ENCODE data around the gene BCL11B.

- TF ChIP-seq CTCF (conservative IDR thresholded peaks at IDR 0.05; ENCODE audit: low read length) (no peak), EZH2phosphoT487 (IDR thresholded peaks at IDR 0.05; ENCODE audit: borderline replicate concordance, low read depth, low read length) (no peak)
Measured at GRCh38 chr14:99138999-99139865, 132.8 kb downstream of the BCL11B start.

Measured in OCI-LY7 (cell line).